Activated T-helper 2 cell treated with anti-CD3 and anti-CD28 coated beads, Interferon-gamma antibody, Interleukin-2, Interleukin-4, amounts not matched to agents 10 μg/mL and 5 μg/mL and 100 μg/mL, durations not matched to agents 14 hours and 24 hours and 36 hours (primary cell): Measurements from ENCODE around the gene METAP2. TPM values are rescaled to one million over a fixed set of nuclear protein-coding genes. Genes with fewer than 3 reads are reported as not detected.
"Not testable (repeated sequence)": the region's sequence is repeated elsewhere in the genome, so short reads cannot be mapped to it uniquely, and the experiment has no call there.

Experiments
- DNase-seq: peaks from one replicate; pipeline ENCODE4 v3.0.0; 2021; ENCODE audit warnings: low spot score
- H3K27ac Mint-ChIP-seq: one replicate; pipeline ENCODE4 v1.8.0; 2021; ENCODE audit warnings: mixed read lengths
- H3K27me3 Mint-ChIP-seq: one replicate; pipeline ENCODE4 v1.8.0; 2021; ENCODE audit warnings: low read depth, mixed read lengths
- H3K36me3 Mint-ChIP-seq: one replicate; pipeline ENCODE4 v1.8.0; 2021; ENCODE audit warnings: low read depth, mixed read lengths
- H3K4me1 Mint-ChIP-seq: one replicate; pipeline ENCODE4 v1.8.0; 2021; ENCODE audit warnings: low read depth, mixed read lengths
- H3K4me3 Mint-ChIP-seq: one replicate; pipeline ENCODE4 v1.8.0; 2021; ENCODE audit warnings: low read depth, mild to moderate bottlenecking, moderate library complexity, mixed read lengths
- H3K9me3 Mint-ChIP-seq: one replicate; pipeline ENCODE4 v1.8.0; 2021; ENCODE audit warnings: mixed read lengths
- intact Hi-C: fragments of 100-400 bp; cut with micrococcal nuclease; formaldehyde crosslinking; loops from one replicate; pipeline ENCODE4 v1.15.1; 2023
- total RNA-seq: library from RNA; stranded (reverse); gene quantifications from 2 replicates; pipeline ENCODE4 v1.2.3, GENCODE V29; 2022

The METAP2 gene
- total RNA-seq, 1 donor from 2014 or later, result 111 TPM

DNA sequence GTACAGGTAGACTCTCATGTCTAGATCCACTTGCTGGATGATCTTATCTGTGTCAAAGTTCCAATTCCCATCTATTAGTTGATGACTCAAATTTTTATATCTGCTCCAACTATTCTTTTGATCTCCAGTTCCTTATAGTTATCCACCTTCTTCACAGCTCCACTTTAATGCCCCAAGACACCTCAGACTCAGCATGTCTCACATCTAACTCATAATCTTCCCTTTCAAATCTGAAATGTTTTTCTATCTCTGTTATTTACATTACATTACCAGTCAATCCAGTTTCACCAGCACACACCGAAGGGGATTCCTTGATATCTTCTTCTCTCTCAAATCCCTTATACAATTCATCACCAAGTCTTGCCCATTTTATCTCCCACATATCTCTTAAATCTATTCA, 3.7 kb upstream of the METAP2 start:
- Mint-ChIP-seq H3K27me3 (no peaks in the 10 kb centered on the region), H3K36me3 (peaks cover 11% of the 10 kb centered on the region), H3K27ac (no peak overlapping the region), H3K9me3 (no peaks in the 10 kb centered on the region), H3K4me1 (peaks cover 11% of the 10 kb centered on the region), H3K4me3 (no peak overlapping the region)
- DNase-seq, result no peak
- intact Hi-C loops, result loop anchor here (5.0 to 10.0 kb wide), 2 partner anchors 77 to 1435 kb away; partner anchors contain the start of gene NEDD1

DNA sequence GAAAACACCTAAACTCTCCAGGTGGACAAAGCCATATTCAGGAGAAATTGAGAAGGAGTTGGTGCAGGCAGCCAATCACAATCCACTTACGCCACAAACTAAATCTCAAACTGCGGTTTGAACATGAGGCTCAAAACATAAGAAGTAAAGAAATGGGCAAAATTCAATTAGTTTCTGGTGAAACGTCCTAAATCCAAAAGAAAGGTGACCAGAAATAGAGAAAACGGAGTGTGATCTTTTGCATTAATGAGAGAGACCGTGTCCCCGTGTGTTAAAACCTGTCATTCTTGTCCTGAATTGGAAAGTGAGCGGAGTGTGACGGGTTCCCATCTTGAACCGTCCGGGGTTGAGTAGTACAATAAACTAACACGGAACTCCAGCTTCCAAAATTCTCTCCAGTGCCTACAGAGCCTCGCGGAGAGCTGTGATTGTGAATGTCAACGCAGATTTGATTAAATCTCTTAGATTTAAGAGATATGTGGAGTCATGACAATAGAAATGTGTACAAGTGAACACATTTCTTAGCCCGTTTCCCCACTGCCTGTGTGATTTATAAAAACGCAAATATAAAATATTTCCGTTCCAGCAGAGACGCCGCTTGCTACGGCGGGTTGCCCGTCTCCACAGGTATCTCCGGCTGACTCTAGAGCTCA, 595 bp upstream of the METAP2 start:
- H3K27me3 Mint-ChIP-seq, result no peaks in the 10 kb centered on the region
- intact Hi-C loops, result loop anchor here (1.0 to 10.0 kb wide), 3 partner anchors 74 to 1431 kb away; partner anchors contain the start of genes FGD6, NEDD1 and VEZT
- H3K4me3 Mint-ChIP-seq, result peak overlapping the region; percentile 100
- H3K4me1 Mint-ChIP-seq, result peaks cover 27% of the 10 kb centered on the region
- H3K27ac Mint-ChIP-seq, result peak overlapping the region; percentile 99
- H3K9me3 Mint-ChIP-seq, result no peaks in the 10 kb centered on the region
- DNase-seq, result peak; percentile 12
- H3K36me3 Mint-ChIP-seq, result peaks cover 42% of the 10 kb centered on the region

DNA sequence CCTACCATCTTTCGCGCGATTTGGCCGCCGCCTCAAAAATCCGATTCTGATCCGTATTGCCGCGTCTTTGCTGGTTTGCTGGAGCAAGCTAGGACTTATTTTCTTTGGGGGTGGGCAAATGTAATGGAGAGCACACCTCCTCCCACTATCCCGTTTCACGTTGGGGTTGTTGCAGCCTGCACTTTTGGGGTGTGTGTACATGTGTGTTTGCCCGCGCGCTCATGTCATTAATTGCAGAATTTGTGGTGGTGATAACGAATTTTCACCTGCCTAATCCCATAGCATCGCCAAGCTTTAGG, 657 bp downstream of the METAP2 start:
- DNase-seq, result no peak
- Mint-ChIP-seq H3K27me3 (no peaks in the 10 kb centered on the region), H3K27ac (peak overlapping the region; percentile 99), H3K9me3 (no peaks in the 10 kb centered on the region), H3K4me3 (peak overlapping the region; percentile 100), H3K4me1 (peaks cover 32% of the 10 kb centered on the region), H3K36me3 (peaks cover 53% of the 10 kb centered on the region)
- intact Hi-C loops, result loop anchor here (2.0 to 10.0 kb wide), 4 partner anchors 73 to 1430 kb away; partner anchors contain the start of genes NEDD1 and NR2C1

DNA sequence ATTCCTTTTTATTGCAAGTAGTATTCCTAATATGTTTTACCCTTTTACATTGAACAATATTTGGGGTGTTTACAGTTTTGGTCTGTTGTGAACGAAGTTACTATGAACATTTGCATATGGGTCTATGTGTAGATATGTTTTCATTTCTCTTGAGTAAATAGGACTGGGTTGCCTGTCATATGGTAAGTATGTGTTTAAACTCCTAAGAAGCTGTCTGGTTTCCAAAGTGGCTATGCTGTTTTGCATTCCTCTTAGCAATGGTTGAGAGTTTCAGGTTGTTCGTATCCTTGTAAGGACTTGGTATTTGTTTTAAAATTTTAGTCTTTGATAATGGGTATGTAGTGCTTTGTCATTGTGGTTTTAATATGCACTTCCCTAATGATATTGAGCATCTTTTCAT, 6.3 kb downstream of the METAP2 start:
- Mint-ChIP-seq H3K9me3 (no peaks in the 10 kb centered on the region), H3K4me3 (no peak overlapping the region), H3K27ac (no peak overlapping the region), H3K4me1 (peaks cover 40% of the 10 kb centered on the region), H3K36me3 (peaks cover 84% of the 10 kb centered on the region), H3K27me3 (no peaks in the 10 kb centered on the region)
- intact Hi-C loops, result no loop called here
- DNase-seq, result no peak

DNA sequence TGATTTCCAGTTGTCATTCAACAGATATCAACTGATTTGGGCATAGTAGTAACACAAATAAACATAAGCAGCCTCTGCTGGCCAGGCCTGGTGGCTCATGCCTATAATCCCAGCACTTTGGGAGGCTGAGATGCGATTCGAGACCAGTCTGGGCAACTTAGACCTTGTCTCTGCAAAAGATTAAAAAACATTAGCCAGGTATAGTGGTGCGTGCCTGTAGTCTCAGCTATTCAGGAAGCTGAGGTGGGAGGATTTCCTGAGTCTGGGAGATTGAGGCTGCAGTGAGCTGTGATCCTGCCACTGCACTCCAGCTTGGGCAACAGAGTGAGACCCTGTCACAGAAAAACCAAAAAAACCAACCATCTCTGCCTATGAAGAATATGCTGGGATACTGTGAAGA, 7.1 kb downstream of the METAP2 start:
- H3K27ac Mint-ChIP-seq, result no peak overlapping the region
- DNase-seq, result no peak
- no peaks in the 10 kb centered on the region for H3K27me3 Mint-ChIP-seq
- intact Hi-C loops, result no loop called here
- H3K36me3 Mint-ChIP-seq, result peaks cover 82% of the 10 kb centered on the region
- no peaks in the 10 kb centered on the region for H3K9me3 Mint-ChIP-seq
- no peak overlapping the region for H3K4me3 Mint-ChIP-seq
- peaks cover 32% of the 10 kb centered on the region for H3K4me1 Mint-ChIP-seq

DNA sequence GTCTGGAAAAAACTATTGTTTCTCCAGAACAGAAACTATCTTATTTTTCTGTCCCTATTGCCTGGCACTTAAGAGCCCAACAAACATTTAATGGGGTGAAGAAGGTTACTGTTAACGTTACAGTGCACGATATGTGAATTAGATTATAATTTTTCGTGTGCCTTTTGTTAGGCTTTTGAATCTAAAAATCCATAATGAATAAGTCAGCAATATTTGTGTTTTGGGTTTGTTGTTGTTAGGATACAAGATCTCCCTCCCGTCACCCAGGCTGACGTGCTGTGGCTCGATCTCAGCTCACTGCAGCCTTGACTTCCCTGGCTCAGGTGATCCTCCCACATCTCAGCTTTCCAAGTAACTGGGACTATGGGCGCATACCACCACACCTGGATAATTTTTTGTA, 7.9 kb downstream of the METAP2 start:
- Mint-ChIP-seq H3K36me3 (peaks cover 82% of the 10 kb centered on the region), H3K27ac (no peak overlapping the region), H3K9me3 (no peaks in the 10 kb centered on the region), H3K4me3 (no peak overlapping the region), H3K4me1 (peaks cover 30% of the 10 kb centered on the region), H3K27me3 (no peaks in the 10 kb centered on the region)
- DNase-seq, result no peak
- intact Hi-C loops, result no loop called here

DNA sequence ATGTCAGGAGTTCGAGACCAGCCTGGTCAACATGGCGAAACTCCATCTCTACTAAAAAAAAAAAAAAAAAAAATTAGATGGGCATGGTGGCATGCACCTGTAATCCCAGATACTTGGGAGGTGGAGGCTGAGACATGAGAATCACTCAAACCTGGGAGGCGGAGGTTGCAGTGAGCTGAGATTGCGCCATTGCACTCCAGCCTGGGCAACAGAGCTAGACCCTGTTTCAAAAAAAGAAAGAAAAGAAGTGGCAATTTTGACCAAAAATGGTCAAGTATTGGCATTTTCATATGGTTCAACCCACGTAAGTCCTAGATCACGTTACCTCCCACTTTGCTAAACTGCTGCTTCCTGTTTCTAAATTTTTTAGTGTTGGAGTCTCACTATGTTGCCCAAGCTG, 8.6 kb downstream of the METAP2 start:
- intact Hi-C loops, H3K27ac Mint-ChIP-seq, H3K9me3 Mint-ChIP-seq, H3K27me3 Mint-ChIP-seq, H3K4me3 Mint-ChIP-seq, DNase-seq: not testable (repeated sequence)
- Mint-ChIP-seq H3K36me3 (peaks cover 82% of the 10 kb centered on the region), H3K4me1 (peaks cover 29% of the 10 kb centered on the region)

DNA sequence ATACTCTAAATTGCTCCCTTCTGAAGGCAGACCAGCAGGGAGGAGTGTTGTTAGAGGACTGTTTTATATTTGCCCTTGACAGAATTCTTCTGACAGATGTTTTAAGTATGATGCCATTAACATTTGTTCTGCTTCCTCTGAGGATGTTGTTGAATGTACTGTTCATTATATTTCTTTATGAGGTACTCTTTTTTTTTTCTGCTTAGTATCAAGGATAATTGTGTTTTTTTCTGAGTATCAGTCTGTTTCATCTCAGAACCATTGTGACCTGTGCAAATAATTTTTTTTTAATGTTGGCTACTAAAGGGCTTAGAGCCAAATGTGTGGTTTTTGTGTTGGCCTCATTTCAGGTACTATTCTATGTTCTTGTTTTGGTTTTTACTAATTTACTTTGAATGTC, 10.6 kb downstream of the METAP2 start:
- Mint-ChIP-seq H3K27ac (no peak overlapping the region), H3K36me3 (peaks cover 75% of the 10 kb centered on the region), H3K27me3 (no peaks in the 10 kb centered on the region), H3K4me1 (peaks cover 19% of the 10 kb centered on the region), H3K4me3 (no peak overlapping the region), H3K9me3 (no peaks in the 10 kb centered on the region)
- intact Hi-C loops, result no loop called here
- no peak for DNase-seq

DNA sequence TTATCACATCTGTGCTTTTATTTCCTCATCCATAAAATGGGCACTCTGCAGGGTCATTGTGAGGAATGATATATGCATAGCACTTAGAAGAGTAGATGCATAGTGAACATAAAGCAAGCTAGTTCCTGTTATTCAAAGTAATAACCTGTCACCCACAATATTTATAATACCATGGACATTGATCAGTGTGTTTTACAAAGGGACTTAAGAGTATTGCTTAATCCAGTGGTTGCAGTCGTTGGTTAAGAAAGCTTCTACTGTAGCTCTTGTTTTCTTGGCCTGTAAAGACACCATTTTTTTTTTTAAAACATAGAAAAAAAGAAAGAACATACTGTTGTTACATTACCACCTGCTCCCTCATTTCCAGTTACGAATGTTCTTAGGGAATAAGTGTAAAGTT, 13.1 kb downstream of the METAP2 start:
- Mint-ChIP-seq H3K4me1 (peaks cover 6% of the 10 kb centered on the region), H3K27ac (no peak overlapping the region), H3K27me3 (no peaks in the 10 kb centered on the region), H3K4me3 (no peak overlapping the region), H3K36me3 (peaks cover 66% of the 10 kb centered on the region), H3K9me3 (no peaks in the 10 kb centered on the region)
- intact Hi-C loops, result no loop called here
- DNase-seq, result no peak

DNA sequence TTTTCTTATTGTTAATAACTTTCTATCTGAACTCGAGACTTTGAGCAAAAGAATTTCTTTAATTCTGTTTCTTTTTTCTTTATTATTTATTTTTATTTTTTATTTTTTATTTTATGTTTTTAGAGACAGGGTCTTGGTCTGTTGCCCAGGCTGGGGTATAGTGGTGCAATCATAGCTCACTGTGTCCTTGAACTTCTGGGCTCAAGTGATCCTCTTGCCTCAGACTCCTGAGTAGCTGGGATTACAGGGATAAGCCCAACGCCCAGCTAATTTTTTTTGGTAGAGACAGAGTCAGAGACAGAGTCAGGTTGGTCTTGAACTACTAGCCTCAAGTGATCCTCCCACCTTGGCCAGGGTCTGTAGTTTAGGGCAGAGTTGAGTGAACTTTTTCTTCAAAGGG, 18.5 kb downstream of the METAP2 start:
- intact Hi-C loops, result no loop called here
- peaks cover 62% of the 10 kb centered on the region for H3K36me3 Mint-ChIP-seq
- no peaks in the 10 kb centered on the region for H3K27me3 Mint-ChIP-seq
- H3K4me3 Mint-ChIP-seq, result no peak overlapping the region
- H3K27ac Mint-ChIP-seq, result no peak overlapping the region
- DNase-seq, result no peak
- peaks cover 6% of the 10 kb centered on the region for H3K4me1 Mint-ChIP-seq
- H3K9me3 Mint-ChIP-seq, result no peaks in the 10 kb centered on the region

DNA sequence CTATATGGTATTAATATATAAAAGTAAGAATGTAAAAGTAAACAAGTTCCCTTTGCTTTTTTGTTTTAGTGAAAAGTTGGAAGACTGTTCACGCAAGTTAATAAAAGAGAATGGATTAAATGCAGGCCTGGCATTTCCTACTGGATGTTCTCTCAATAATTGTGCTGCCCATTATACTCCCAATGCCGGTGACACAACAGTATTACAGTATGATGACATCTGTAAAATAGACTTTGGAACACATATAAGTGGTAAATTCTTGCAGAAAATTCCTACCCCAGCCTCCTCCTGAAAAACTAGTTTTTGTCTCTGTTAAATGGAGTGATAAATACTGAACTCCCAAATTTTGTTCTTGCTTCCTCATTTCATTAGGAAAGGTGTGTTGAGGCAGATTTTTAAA, 20.9 kb downstream of the METAP2 start:
- no peak for DNase-seq
- Mint-ChIP-seq H3K27ac (no peak overlapping the region), H3K36me3 (peaks cover 69% of the 10 kb centered on the region), H3K9me3 (no peaks in the 10 kb centered on the region), H3K4me1 (peaks cover 6% of the 10 kb centered on the region), H3K27me3 (no peaks in the 10 kb centered on the region), H3K4me3 (no peak overlapping the region)
- intact Hi-C loops, result no loop called here

DNA sequence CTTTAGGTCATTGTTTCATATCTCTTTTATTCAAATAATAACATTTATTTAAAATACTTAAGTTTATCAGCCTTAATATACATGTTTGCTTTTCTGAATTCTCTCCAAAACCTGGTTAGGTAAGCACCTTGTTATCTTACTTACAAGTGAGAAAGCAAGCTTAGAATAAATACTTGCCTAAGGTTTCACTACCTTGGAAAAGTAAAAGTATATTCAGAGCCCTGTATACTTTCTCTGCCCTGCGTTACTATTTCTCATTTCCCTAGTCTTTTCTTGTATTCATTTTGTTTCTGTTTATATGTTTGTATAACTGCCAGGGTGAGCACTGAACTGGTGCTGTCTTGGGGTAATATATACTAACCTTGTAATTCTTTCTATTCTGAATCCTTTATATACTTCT, 21.5 kb downstream of the METAP2 start:
- Mint-ChIP-seq H3K27me3 (no peaks in the 10 kb centered on the region), H3K9me3 (no peaks in the 10 kb centered on the region), H3K4me1 (peaks cover 8% of the 10 kb centered on the region), H3K4me3 (no peak overlapping the region), H3K27ac (no peak overlapping the region), H3K36me3 (peaks cover 72% of the 10 kb centered on the region)
- intact Hi-C loops, result no loop called here
- DNase-seq, result no peak

DNA sequence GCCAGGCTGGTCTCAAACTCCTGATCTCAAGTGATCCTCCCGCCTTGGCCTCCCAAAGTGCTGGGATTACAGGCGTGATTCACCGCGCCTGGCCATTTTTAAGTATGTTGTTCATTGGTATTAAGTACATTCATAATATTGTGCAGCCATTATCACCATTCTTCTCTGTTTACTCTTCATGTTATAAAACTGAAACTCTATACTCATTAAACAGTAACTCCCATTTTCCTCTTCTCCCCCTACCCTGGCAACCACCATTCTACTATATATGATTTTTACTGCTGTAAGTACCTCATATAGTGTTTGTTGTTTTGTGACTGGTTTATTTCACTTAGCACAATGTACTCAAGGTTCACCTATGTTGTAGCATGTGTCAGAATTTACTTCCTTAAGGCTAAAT, 23.1 kb downstream of the METAP2 start:
- Mint-ChIP-seq H3K27ac (no peak overlapping the region), H3K27me3 (no peaks in the 10 kb centered on the region), H3K4me3 (no peak overlapping the region), H3K9me3 (no peaks in the 10 kb centered on the region), H3K4me1 (peaks cover 2% of the 10 kb centered on the region), H3K36me3 (peaks cover 67% of the 10 kb centered on the region)
- DNase-seq, result no peak
- intact Hi-C loops, result no loop called here

DNA sequence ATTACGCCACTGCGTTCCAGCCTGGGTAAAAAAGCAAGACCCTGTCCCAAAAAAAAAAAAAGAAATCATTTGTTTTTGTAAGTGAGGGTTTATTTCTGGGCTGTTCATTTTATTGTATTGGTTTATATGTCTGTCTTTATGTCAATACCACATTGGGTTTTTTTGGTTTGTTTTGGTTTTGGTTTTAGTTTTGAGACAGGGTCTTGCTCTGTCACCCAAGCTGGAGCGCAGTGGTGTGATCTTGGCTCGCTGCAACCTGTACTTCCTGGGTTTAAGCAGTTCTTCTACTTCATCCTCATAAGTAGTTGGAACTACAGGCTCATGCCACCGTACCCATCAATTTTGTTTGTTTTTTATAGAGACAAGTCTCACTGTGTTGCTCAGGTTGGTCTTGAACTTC, 25.0 kb downstream of the METAP2 start:
- peaks cover 9% of the 10 kb centered on the region for H3K4me1 Mint-ChIP-seq
- H3K27ac Mint-ChIP-seq, result no peak overlapping the region
- no peaks in the 10 kb centered on the region for H3K27me3 Mint-ChIP-seq
- H3K4me3 Mint-ChIP-seq, result no peak overlapping the region
- no peak for DNase-seq
- no peaks in the 10 kb centered on the region for H3K9me3 Mint-ChIP-seq
- H3K36me3 Mint-ChIP-seq, result peaks cover 81% of the 10 kb centered on the region
- intact Hi-C loops, result no loop called here
